CD4-positive, alpha-beta T cell treated with Interleukin-21 for 1 hour (primary cell): Measurements from ENCODE around the gene PARD3.
"Not testable (repeated sequence)": the region's sequence is repeated elsewhere in the genome, so short reads cannot be mapped to it uniquely, and the experiment has no call there.

ENCODE experiments used
- DNase-seq: peaks from one replicate; pipeline ENCODE4 v3.0.0-alpha.2; 2020

PARD3 gene

GRCh38 chr10:34815185-34816084 lies at the start of gene PARD3:
Gene PARD3, minus strand, starts transcription at chr10:34815296. Its CDS starts 301 bp downstream, at chr10:34814995.
- no peak for DNase-seq

DNA sequence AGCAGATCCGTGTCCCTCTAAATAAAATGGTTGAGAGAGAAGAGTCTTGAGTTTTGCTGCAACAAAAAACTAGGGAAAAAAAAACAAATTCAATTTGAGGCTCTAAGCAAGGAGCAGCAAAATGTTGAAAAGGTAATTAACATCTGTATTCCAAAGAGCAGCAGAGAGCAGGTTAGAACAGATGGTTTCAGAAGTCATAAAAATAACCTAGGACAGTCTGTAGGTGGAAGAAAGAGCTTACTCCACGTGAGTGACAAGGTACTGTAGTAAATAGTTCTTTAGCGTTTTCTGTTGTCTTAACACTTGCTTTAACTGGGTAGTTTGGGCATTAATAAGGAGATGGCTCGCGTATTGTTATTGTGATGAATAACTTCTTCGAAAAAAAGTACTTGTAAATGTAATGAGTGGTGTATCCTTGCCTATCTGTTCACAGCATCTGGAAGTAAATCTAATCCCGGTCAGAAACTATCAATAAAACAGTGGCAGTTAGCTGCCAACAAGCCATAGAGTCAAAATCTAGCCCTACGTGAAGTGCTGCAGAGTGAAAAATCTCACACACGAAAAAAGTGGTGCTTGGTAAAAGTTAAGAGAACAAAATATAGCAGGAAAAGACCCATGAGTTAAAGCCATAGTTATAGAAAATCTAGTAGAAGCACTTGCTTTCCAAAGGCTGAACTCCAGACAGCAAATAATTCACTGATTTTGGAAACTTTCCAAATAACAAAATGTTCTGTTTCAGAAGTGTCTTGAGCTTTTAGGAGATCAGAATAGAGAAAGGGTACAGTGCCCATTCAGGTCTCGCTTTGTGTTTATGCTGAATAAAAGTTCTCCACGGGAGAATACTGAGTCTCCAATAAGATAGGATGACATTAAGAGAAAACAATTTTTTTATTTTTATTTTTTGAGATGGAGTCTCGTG lies 49.3 kb upstream of the PARD3 start:
- DNase-seq, result no peak

GRCh38 chr10:34862892-34863291 lies 47.8 kb upstream of the PARD3 start:
- no peak for DNase-seq

DNA sequence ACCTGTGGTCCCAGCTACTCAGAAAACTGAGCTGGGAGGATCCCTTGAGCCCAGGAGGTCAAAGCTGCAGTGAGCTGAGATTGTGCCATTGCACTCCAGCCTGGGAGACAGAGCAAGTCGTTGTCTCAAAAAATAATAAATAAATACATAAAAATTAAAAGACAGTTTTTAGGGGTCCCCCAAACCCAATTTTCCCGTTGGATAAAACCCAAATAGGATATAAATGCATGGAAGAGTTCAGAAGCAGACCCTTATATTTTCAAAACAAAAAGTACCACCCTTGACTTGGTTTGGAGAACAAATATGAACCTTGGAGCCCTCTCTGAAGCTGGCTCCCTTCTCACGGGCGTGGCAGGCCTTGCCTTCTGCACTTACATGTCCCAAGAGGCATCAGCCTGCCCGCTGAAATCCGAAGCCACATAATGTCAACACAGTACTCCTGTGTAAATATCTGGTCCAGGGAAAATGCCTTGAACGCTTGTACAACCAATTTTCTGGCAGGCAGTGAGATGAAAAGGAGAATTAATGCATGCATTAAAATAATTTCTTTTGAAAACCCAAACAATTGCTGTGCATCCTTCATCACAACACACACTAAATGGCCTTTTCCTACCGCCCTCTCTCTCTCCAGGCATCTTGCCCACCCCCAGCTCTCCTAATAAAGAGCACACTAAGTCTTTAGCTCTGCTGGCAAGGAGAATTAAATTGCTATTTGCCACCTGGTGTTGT lies 46.4 kb upstream of the PARD3 start:
- no peak for DNase-seq

DNA sequence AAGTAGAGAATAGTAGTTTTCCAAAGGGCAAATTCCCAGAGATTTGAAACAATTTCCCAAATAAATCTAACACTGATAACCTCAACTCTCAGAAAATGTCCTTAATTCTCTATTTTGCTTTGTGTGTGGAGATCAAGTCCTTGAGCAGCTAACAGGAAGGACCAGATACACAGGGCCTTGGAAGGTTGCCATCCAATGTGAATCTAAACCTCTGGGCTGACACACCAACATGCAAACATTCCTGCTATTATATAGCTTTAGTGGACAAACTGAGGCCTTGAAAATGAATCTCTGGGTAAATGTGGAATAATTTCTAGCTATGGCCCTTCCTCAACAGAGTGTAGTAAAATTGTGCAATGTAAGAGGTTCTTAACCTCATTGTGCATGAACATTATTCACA lies 44.1 kb upstream of the PARD3 start:
- DNase-seq, result no peak

- no peak for DNase-seq
These were observed 42.9 kb upstream of the PARD3 start for GRCh38 chr10:34858003-34858402.

- no peak for DNase-seq
These were observed 39.1 kb upstream of the PARD3 start for GRCh38 chr10:34854147-34854601.

GRCh38 chr10:34853357-34853756 lies 38.3 kb upstream of the PARD3 start:
- DNase-seq, result no peak

DNA sequence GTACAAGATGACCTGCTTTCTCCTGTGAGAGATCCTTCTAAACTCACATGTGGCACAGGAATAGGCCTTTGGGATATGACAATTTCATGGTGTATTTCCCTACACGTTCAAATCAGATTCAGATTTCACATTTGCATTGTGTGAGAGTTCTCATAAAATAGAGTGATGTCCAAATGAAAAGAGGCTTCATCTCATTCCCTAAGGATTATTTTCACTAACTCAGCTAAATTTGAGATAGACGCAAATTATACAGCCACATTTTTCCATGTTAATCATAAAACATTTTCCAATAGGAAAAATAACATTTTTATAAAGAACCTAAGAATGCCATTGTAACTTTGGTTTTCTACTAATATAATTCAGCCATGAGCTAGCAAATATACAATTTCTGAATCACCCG lies 35.5 kb upstream of the PARD3 start:
- DNase-seq, result no peak

DNA sequence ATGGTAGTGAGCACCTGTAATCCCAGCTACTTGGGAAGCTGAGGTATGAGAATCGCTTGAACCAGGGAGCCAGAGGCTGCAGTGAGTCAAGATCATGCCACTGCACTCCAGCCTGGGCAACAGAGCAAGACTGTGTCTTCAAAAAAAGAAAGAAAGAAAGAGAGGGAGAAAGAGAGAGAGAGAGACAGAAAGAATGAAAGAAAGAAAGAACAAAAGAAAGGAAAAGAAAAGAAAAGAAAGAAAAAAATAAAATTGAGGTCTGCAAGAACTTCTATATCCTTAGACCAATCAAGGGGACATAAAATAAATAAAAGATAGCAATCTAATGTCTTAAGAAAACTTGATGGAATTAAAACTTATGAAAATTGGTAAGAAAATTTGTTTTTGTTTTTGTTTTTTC lies 34.9 kb upstream of the PARD3 start:
- DNase-seq, result no peak

GRCh38 chr10:34845070-34845469 lies 30.0 kb upstream of the PARD3 start:
- no peak for DNase-seq

- no peak for DNase-seq
These were observed 29.4 kb upstream of the PARD3 start for GRCh38 chr10:34844448-34844847.

DNA sequence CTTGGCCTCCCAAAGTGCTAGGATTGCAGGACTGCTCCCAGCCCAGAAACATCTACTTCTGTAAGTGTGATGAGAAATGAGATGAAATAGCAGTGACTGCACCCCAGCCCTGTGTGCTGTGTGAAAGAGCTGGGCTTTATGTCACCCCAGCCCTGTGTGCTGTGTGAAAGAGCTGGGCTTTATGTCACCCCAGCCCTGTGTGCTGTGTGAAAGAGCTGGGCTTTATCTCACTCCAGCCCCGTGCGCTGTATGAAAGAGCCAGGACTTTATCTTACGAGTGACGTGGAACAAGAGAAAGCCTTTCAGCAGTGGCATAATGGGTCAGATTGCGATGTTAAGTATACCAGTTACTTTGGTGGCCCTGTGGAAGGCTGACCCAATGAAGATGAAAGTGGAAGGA lies 28.4 kb upstream of the PARD3 start:
- not testable (repeated sequence) for DNase-seq

- DNase-seq, result no peak
These were observed 23.3 kb upstream of the PARD3 start for GRCh38 chr10:34838366-34838900.

DNA sequence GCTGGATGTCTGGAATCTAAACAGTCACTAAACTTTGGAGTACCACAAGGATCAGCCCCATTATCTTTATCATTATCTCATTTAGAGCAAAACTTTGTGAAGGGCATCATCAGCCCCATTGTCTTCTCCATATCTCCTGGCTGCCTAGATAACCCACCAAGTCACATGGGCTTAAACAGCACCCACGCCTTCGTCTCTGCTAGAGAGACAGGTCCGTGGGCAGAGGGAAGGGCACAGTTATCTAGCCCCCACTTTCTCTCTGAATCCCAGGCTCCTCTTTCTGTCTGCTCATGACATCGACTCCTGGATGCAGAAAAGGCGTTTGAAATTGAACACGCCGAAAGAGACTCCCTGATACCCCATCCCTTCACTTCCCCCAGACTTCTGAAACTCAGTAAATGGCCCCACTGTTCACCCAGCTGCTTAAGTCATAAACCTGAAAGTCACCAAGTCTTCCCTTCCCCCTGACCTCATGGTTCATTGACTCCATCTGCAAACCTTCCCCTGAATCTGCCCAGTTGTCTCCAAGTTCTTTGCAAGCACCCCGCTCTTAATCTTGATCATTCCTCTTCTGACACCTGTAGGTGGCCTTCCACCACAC lies 20.9 kb upstream of the PARD3 start:
- no peak for DNase-seq

DNA sequence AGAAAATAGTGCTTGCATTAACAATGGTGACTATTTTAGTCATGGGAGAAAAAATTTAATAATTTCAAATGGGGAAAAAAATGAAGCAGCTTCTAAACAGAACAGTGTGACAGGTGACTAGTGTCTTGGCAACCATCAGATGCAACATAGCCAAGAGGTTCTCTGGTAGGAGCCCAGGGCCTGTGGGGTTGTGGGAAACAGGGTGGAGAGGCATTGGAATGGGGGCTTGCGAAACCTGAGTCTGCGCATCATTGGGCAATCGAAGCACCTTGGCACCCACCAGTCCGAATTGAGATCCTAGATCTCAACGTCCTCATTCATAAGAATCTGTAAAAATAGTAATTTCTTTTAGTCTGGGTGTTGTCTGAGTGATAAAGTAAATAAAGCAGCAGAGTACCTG lies 19.2 kb upstream of the PARD3 start:
- no peak for DNase-seq

- DNase-seq, result no peak
These were observed 15.2 kb upstream of the PARD3 start for GRCh38 chr10:34830217-34830822.

DNA sequence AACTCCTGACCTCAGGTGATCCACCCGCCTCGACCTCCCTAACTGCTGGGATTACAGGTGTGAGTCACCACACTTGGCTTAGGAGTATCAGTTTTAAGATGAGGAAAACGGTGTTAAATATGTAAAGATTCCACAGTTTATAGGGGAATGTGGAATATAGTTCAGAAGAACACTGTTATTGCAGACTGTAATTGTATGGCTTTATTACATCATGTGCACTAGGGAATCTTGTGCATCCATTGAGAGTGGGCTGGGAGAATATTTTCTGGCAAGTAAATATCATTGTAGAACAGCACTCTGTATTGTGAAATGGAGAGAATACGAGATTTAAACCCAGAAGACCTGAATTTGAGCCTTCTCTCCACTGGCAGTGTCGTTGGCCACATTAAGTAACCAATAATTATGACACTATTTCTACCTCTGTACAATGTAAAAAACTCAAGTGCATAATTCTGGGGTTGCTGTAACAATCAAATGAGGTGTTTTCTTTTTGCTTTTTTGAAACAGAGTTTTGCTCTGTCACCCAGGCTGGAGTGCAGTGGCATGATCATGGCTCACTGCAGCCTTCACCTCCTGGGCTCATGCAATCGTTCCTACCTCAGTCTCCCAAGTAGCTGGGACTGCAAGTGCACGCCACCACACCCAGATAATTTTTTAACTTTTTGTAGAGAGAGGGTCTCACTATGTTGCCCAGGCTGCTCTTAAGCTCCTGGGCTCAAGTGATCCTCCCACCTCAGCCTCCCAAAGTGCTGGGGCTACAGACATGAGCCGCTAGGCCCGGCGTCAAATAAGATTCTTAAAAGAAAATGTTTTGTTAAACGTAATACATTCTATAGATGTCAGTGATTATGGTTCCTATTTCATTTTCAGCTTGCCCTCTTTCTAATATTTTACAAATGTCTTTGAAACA lies 12.0 kb upstream of the PARD3 start:
- no peak for DNase-seq

DNA sequence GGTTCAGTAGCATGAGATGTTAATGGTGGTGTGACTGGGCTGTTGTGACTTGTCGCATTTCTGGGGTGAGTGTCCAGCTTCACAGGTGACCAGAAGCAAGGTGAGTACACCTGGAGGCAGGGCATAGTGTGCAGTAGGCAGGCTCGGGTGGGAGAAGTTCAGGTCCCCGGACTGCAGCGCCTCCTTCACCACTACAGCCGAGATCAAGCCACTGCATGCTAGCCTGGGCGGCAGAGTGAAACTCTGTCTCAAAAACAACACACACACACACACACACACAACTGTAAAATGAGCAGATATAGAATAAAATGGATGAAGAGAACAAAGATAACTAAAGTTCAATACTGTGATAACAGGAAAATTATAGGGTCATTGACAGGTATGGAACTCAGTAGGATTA lies 11.1 kb upstream of the PARD3 start:
- no peak for DNase-seq

DNA sequence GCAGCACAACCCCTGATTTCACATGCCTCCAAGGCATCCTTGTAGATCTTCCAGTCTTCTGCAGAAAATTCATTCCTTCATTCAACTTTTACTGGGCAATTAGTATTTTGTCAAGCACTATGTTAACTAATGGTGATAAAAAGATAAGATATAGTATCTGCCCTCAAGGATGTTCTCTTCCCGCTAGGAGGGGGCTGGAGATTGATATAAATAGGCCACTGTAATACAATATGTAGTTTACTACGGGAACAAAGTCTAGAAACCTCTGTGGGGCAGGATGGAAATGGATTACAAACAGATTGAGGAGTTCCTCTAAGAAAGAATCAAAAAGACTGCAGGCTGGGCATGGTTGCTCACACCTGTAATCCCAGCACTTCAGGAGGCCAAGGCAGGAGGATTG lies 10.3 kb upstream of the PARD3 start:
- no peak for DNase-seq

GRCh38 chr10:34824870-34825269 lies 9.8 kb upstream of the PARD3 start:
- DNase-seq, result no peak
